Hepatocyte (in vitro differentiated cells): ENCODE results near the gene PPM1L.

ENCODE experiments used
- EZH2 ChIP-seq: fragments of 200-600 bp; sonication (generic); IDR thresholded peaks from 2 replicates; pipeline ENCODE4 v1.6.1; 2016; ENCODE audit warnings: antibody characterized with exemption, mild to moderate bottlenecking, borderline replicate concordance
- EZH2phosphoT487 ChIP-seq: fragments of 200-600 bp; sonication (generic); IDR thresholded peaks from one replicate; pipeline ENCODE4 v1.6.1; 2018; ENCODE audit warnings: antibody characterized with exemption, mild to moderate bottlenecking, low read depth, moderate library complexity; ENCODE audit not compliant: unreplicated experiment, severe bottlenecking
- TF ChIP-seq, protein P1 (sequence below): fragments of 200-600 bp; sonication (generic); IDR thresholded peaks from 2 replicates; pipeline ENCODE4 v1.5.1; 2016; ENCODE audit warnings: antibody characterized with exemption, mild to moderate bottlenecking; ENCODE audit not compliant: poor library complexity

DNA sequence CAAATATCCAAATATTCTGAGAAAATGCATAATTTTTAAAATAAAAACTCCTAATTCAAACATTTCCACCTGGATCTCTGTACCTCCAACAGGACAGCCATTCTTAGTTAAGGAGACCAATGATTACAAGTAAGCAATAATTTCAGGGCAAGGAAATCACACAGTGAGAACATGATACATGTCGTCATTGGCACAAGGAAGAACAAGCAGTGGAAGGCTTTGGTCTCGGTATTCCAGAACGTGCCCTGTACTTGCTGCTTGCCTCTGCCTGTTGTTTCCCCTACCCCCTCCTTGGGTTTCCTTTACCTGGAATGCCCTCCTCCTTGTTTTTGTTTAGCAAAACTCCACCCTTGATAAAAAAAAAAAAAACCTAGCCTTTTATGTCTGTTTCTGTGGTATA lies 72.8 kb downstream of the PPM1L start:
- TF ChIP-seq, protein P1, sequence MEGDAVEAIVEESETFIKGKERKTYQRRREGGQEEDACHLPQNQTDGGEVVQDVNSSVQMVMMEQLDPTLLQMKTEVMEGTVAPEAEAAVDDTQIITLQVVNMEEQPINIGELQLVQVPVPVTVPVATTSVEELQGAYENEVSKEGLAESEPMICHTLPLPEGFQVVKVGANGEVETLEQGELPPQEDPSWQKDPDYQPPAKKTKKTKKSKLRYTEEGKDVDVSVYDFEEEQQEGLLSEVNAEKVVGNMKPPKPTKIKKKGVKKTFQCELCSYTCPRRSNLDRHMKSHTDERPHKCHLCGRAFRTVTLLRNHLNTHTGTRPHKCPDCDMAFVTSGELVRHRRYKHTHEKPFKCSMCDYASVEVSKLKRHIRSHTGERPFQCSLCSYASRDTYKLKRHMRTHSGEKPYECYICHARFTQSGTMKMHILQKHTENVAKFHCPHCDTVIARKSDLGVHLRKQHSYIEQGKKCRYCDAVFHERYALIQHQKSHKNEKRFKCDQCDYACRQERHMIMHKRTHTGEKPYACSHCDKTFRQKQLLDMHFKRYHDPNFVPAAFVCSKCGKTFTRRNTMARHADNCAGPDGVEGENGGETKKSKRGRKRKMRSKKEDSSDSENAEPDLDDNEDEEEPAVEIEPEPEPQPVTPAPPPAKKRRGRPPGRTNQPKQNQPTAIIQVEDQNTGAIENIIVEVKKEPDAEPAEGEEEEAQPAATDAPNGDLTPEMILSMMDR: no peak
- TF ChIP-seq EZH2 (no peak), EZH2phosphoT487 (no peak)
